GM23338 (cell line): ENCODE results near the gene PNKP. TPM values are rescaled to one million over a fixed set of nuclear protein-coding genes. Genes with fewer than 3 reads are reported as not detected.

Experiments
- ATAC-seq: fragments of 200-7000 bp; cut with Tn5 transposase; 3 replicates; pipeline ENCODE4 v1.9.1; 2020
- DNase-seq: peaks from one replicate; pipeline ENCODE4 v3.0.0-alpha.2; 2015; ENCODE audit warnings: low spot score
- H2AFZ ChIP-seq: fragments of 200-600 bp; sonication (generic); 2 replicates; pipeline ENCODE4 v1.8.0; 2016; ENCODE audit warnings: antibody characterized with exemption, mild to moderate bottlenecking, moderate library complexity
- H3F3A ChIP-seq: fragments of 200-600 bp; sonication (generic); replicated peaks from 2 replicates; pipeline ENCODE4 v1.8.0; 2017; ENCODE audit warnings: antibody characterized with exemption, mixed run types, low read depth
- H3K27ac ChIP-seq: fragments of 200-600 bp; sonication (generic); 2 replicates; pipeline ENCODE4 v1.6.1; 2016; ENCODE audit warnings: low read depth
- H3K27me3 ChIP-seq: fragments of 200-600 bp; sonication (generic); 2 replicates; pipeline ENCODE4 v1.8.0; 2016; ENCODE audit warnings: mild to moderate bottlenecking, mixed run types, moderate library complexity; ENCODE audit not compliant: insufficient read depth
- H3K36me3 ChIP-seq: fragments of 200-600 bp; sonication (generic); 2 replicates; pipeline ENCODE4 v1.8.0; 2016; ENCODE audit warnings: mild to moderate bottlenecking; ENCODE audit not compliant: insufficient read depth
- H3K4me1 ChIP-seq: fragments of 200-600 bp; sonication (generic); 2 replicates; pipeline ENCODE4 v1.8.0; 2016; ENCODE audit warnings: mild to moderate bottlenecking, moderate library complexity; ENCODE audit not compliant: insufficient read depth
- H3K4me2 ChIP-seq: fragments of 200-600 bp; sonication (generic); 2 replicates; pipeline ENCODE4 v1.7.1; 2017; ENCODE audit warnings: mixed run types
- H3K4me3 ChIP-seq: fragments of 200-600 bp; sonication (generic); 2 replicates; pipeline ENCODE4 v1.6.1; 2016; ENCODE audit warnings: mixed run types
- H3K79me2 ChIP-seq: fragments of 200-600 bp; sonication (generic); replicated peaks from 2 replicates; pipeline ENCODE4 v1.8.0; 2017; ENCODE audit warnings: mild to moderate bottlenecking; ENCODE audit not compliant: insufficient read depth
- H3K9me2 ChIP-seq: fragments of 200-600 bp; sonication (generic); 2 replicates; pipeline ENCODE4 v1.8.0; 2017; ENCODE audit not compliant: insufficient read depth
- H4K20me1 ChIP-seq: fragments of 200-600 bp; sonication (generic); replicated peaks from 2 replicates; pipeline ENCODE4 v1.8.0; 2017; ENCODE audit warnings: mild to moderate bottlenecking; ENCODE audit not compliant: insufficient read depth
- H3K27ac Mint-ChIP-seq: 2 replicates; pipeline ENCODE4 v1.8.0; 2020; ENCODE audit warnings: inconsistent platforms, mild to moderate bottlenecking, moderate library complexity, mixed read lengths
- H3K27me3 Mint-ChIP-seq: 3 replicates; pipeline ENCODE4 v1.8.0; 2022; ENCODE audit warnings: low read depth, mild to moderate bottlenecking, moderate library complexity, mixed read lengths, inconsistent platforms; ENCODE audit not compliant: insufficient read depth, poor library complexity
- H3K36me3 Mint-ChIP-seq: 3 replicates; pipeline ENCODE4 v1.8.0; 2021; ENCODE audit warnings: low read depth, mild to moderate bottlenecking, inconsistent platforms, moderate library complexity, mixed read lengths
- H3K4me1 Mint-ChIP-seq: 3 replicates; pipeline ENCODE4 v1.8.0; 2020; ENCODE audit warnings: mild to moderate bottlenecking, inconsistent platforms, mixed read lengths
- H3K4me3 Mint-ChIP-seq: 3 replicates; pipeline ENCODE4 v1.8.0; 2021; ENCODE audit warnings: moderate library complexity, mild to moderate bottlenecking, inconsistent platforms, mixed read lengths
- H3K9me3 Mint-ChIP-seq: 3 replicates; pipeline ENCODE4 v1.8.0; 2020; ENCODE audit warnings: moderate library complexity, mild to moderate bottlenecking, inconsistent platforms, mixed read lengths
- JUNB ChIP-seq: IDR thresholded peaks from one replicate; pipeline ENCODE4 v1.6.1; 2016; ENCODE audit warnings: antibody characterized with exemption; ENCODE audit not compliant: unreplicated experiment
- ZNF462 ChIP-seq: fragments of 250-450 bp; sonication (Bioruptor Pico); IDR thresholded peaks from 2 replicates; pipeline ENCODE4 v1.5.0; 2020; ENCODE audit warnings: mild to moderate bottlenecking, moderate library complexity
- polyA plus RNA-seq: library from polyadenylated mRNA; unstranded; fragments of >200 nt; fragmentation: Nextera tagmentation; extraction: Ambion mirVana; gene quantifications from 2 replicates; pipeline ENCODE4 v1.2.1, GENCODE V29; 2016
- total RNA-seq: library from RNA; depleted of rRNA; stranded (reverse); fragments of >200 nt; shearing (Covaris generic); gene quantifications from 2 replicates; pipeline ENCODE4 v1.2.3, GENCODE V29; 2014
- TF ChIP-seq, protein P1 (sequence below), 2 experiments: fragments of 200-600 bp in 1 of 2; sonication (generic) in 1 of 2; conservative IDR thresholded peaks; 2 replicates each; pipeline versions ENCODE4 v1.5.1 to v1.6.1; 2016 to 2017; ENCODE audit warnings: antibody characterized with exemption in 2 of 2, low read depth in 2 of 2, mild to moderate bottlenecking in 2 of 2, moderate library complexity in 1 of 2
- TF ChIP-seq, protein P2 (sequence below): IDR thresholded peaks from one replicate; pipeline ENCODE4 v1.6.1; 2018; ENCODE audit warnings: antibody characterized with exemption; ENCODE audit not compliant: unreplicated experiment

Gene PNKP
- total and polyA plus RNA-seq, 2 experiments from 2014 or later: 99.6 to 109 TPM

GRCh38 chr19:49873834-49874233 lies 6.5 kb upstream of the PNKP start:
- Mint-ChIP-seq H3K4me3 (no peak overlapping the region; the same call in 2 of the 3 replicates), H3K27ac (no peak overlapping the region), H3K4me1 (peaks cover 27% of the 10 kb centered on the region), H3K27me3 (peaks cover 16% of the 10 kb centered on the region), H3K36me3 (peaks cover 21% of the 10 kb centered on the region), H3K9me3 (no peaks in the 10 kb centered on the region; the same call in 1 of the 3 replicates)
- no peak overlapping the region for H3K4me3 ChIP-seq
- H4K20me1 ChIP-seq: no peaks in the 10 kb centered on the region; the same call in 1 of the 2 replicates
- no peak overlapping the region for H3K4me2 ChIP-seq
- no peak overlapping the region for H2AFZ ChIP-seq
- TF ChIP-seq, protein P1, sequence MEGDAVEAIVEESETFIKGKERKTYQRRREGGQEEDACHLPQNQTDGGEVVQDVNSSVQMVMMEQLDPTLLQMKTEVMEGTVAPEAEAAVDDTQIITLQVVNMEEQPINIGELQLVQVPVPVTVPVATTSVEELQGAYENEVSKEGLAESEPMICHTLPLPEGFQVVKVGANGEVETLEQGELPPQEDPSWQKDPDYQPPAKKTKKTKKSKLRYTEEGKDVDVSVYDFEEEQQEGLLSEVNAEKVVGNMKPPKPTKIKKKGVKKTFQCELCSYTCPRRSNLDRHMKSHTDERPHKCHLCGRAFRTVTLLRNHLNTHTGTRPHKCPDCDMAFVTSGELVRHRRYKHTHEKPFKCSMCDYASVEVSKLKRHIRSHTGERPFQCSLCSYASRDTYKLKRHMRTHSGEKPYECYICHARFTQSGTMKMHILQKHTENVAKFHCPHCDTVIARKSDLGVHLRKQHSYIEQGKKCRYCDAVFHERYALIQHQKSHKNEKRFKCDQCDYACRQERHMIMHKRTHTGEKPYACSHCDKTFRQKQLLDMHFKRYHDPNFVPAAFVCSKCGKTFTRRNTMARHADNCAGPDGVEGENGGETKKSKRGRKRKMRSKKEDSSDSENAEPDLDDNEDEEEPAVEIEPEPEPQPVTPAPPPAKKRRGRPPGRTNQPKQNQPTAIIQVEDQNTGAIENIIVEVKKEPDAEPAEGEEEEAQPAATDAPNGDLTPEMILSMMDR (conservative IDR thresholded peaks at IDR 0.05; ENCODE audit: low read depth in 2 of 2): no peak
- TF ChIP-seq, protein P2, sequence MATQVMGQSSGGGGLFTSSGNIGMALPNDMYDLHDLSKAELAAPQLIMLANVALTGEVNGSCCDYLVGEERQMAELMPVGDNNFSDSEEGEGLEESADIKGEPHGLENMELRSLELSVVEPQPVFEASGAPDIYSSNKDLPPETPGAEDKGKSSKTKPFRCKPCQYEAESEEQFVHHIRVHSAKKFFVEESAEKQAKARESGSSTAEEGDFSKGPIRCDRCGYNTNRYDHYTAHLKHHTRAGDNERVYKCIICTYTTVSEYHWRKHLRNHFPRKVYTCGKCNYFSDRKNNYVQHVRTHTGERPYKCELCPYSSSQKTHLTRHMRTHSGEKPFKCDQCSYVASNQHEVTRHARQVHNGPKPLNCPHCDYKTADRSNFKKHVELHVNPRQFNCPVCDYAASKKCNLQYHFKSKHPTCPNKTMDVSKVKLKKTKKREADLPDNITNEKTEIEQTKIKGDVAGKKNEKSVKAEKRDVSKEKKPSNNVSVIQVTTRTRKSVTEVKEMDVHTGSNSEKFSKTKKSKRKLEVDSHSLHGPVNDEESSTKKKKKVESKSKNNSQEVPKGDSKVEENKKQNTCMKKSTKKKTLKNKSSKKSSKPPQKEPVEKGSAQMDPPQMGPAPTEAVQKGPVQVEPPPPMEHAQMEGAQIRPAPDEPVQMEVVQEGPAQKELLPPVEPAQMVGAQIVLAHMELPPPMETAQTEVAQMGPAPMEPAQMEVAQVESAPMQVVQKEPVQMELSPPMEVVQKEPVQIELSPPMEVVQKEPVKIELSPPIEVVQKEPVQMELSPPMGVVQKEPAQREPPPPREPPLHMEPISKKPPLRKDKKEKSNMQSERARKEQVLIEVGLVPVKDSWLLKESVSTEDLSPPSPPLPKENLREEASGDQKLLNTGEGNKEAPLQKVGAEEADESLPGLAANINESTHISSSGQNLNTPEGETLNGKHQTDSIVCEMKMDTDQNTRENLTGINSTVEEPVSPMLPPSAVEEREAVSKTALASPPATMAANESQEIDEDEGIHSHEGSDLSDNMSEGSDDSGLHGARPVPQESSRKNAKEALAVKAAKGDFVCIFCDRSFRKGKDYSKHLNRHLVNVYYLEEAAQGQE: no peak
- TF ChIP-seq ZNF462 (CRISPR knock-in tag): no peak
- TF ChIP-seq JUNB: no peak
- peaks cover 14% of the 10 kb centered on the region; the same call in 1 of the 2 replicates for H3F3A ChIP-seq
- H3K36me3 ChIP-seq: no peaks in the 10 kb centered on the region
- H3K27me3 ChIP-seq: no peaks in the 10 kb centered on the region
- DNase-seq (no peak), ATAC-seq (no peak)
- no peaks in the 10 kb centered on the region for H3K9me2 ChIP-seq
- H3K27ac ChIP-seq: no peak overlapping the region
- peaks cover 18% of the 10 kb centered on the region; the same call in 1 of the 2 replicates for H3K4me1 ChIP-seq
- peaks cover 24% of the 10 kb centered on the region for H3K79me2 ChIP-seq
